HCT116 (cell line): Measurements from ENCODE around the gene SUGCT. TPM values are rescaled to one million over a fixed set of nuclear protein-coding genes. Genes with fewer than 3 reads are reported as not detected.

ENCODE experiments used
- ATAC-seq: fragments of 200-7000 bp; cut with Tn5 transposase; 2 replicates; pipeline ENCODE4 v1.9.1; 2020; ENCODE audit warnings: mild to moderate bottlenecking, moderate library complexity
- BruUV-seq: library from RNA; stranded (reverse); fragments of 400-500 nt; replicated peaks from 2 replicates; lab custom pipeline; 2021; lab: Mats Ljungman, UMichigan
- CTCF ChIA-PET: fragments of 300-600 bp; sonication (Branson Sonifier 250); formaldehyde crosslinking; loops from one replicate; lab custom pipeline; 2021; ENCODE audit warnings: antibody characterized with exemption; lab: Charles Lee
- POLR2A ChIA-PET: fragments of 300-600, 350-600 bp; sonication (Branson Sonifier 250); formaldehyde crosslinking; loops from one replicate; lab custom pipeline; 2021; ENCODE audit warnings: antibody characterized with exemption; lab: Charles Lee
- RAD21 ChIA-PET, 2 experiments: fragments of 300-600 bp; sonication (Branson Sonifier 250); formaldehyde crosslinking; loops; one replicate each; lab custom pipeline; 2023; ENCODE audit warnings: low total read pairs in 2 of 2; ENCODE audit not compliant: uncharacterized antibody in 2 of 2, unreplicated experiment in 2 of 2, low non-redundant PET in 1 of 2; lab: Charles Lee
- DNase-seq: peaks from one replicate; pipeline ENCODE4 v3.0.0-alpha.2; 2010; ENCODE audit warnings: low read depth, low spot score
- H2AFZ ChIP-seq: fragments of 200-600 bp; shearing (Covaris generic), sonication (generic); 2 replicates; pipeline ENCODE4 v1.6.1; 2017; ENCODE audit warnings: low read depth, mixed run types, mixed read lengths, antibody characterized with exemption, low read length; ENCODE audit not compliant: poor library complexity, severe bottlenecking
- H3K27ac ChIP-seq: 2 replicates; pipeline ENCODE4 v1.5.1; 2012; ENCODE audit warnings: low read depth, low read length
- H3K27me3 ChIP-seq: fragments of 200-600 bp; sonication (generic); 2 replicates; pipeline ENCODE4 v1.6.1; 2016; ENCODE audit warnings: mixed run types, low read length, mixed read lengths; ENCODE audit not compliant: insufficient read depth
- H3K36me3 ChIP-seq, 2 experiments: fragments of 200-500 bp in 1 of 2; fragments of 200-600 bp in 1 of 2; sonication (Bioruptor generic) in 1 of 2; sonication (generic) in 1 of 2; 2 replicates each; pipeline versions ENCODE4 v1.5.1 to v1.6.1; 2014 to 2016; ENCODE audit warnings: low read length in 2 of 2, inconsistent platforms in 1 of 2, mixed read lengths in 1 of 2, mixed run types in 1 of 2; ENCODE audit not compliant: insufficient read depth in 2 of 2, control insufficient read depth in 1 of 2
- H3K4me1 ChIP-seq, 2 experiments: fragments of 200-600 bp in 1 of 2; sonication (generic) in 1 of 2; 2 replicates each; pipeline versions ENCODE4 v1.5.1 to v1.6.1; 2012 to 2017; ENCODE audit warnings: low read length in 2 of 2, inconsistent platforms in 1 of 2, mild to moderate bottlenecking in 1 of 2, mixed read lengths in 1 of 2, mixed run types in 1 of 2, moderate library complexity in 1 of 2; ENCODE audit not compliant: insufficient read depth in 2 of 2, control insufficient read depth in 1 of 2
- H3K4me2 ChIP-seq: fragments of 200-600 bp; sonication (generic); 2 replicates; pipeline ENCODE4 v1.6.1; 2017; ENCODE audit warnings: mixed run types, low read length, mixed read lengths
- H3K4me3 ChIP-seq, 2 experiments: fragments of 200-600 bp in 1 of 2; sonication (generic) in 1 of 2; replicated peaks in 1 of 2; 2 replicates each; pipeline ENCODE4 v1.5.1; 2011 to 2016; ENCODE audit warnings: low read length in 2 of 2, control low read depth in 1 of 2, low read depth in 1 of 2, mild to moderate bottlenecking in 1 of 2, mixed read lengths in 1 of 2, mixed run types in 1 of 2
- H3K79me2 ChIP-seq: fragments of 200-600 bp; sonication (generic); 2 replicates; pipeline ENCODE4 v1.6.1; 2017; ENCODE audit warnings: mild to moderate bottlenecking, mixed run types, low read length, moderate library complexity, mixed read lengths; ENCODE audit not compliant: insufficient read depth
- H3K9ac ChIP-seq: fragments of 200-600 bp; sonication (generic); 2 replicates; pipeline ENCODE4 v1.6.1; 2016; ENCODE audit warnings: low read length, mixed read lengths
- H3K9me2 ChIP-seq: fragments of 200-600 bp; sonication (generic), shearing (Covaris generic); 2 replicates; pipeline ENCODE4 v1.6.1; 2017; ENCODE audit warnings: mixed run types, mild to moderate bottlenecking, moderate library complexity; ENCODE audit not compliant: insufficient read depth
- H3K9me3 ChIP-seq, 2 experiments: fragments of 200-500 bp in 1 of 2; fragments of 200-600 bp in 1 of 2; sonication (Bioruptor generic) in 1 of 2; sonication (generic) in 1 of 2; 2 replicates each; pipeline ENCODE4 v1.6.1; 2014 to 2017; ENCODE audit warnings: low read length in 2 of 2, mixed read lengths in 2 of 2, inconsistent platforms in 1 of 2, low read depth in 1 of 2, mild to moderate bottlenecking in 1 of 2, mixed run types in 1 of 2, moderate library complexity in 1 of 2; ENCODE audit not compliant: control insufficient read depth in 1 of 2, insufficient read depth in 1 of 2
- H4K20me1 ChIP-seq: fragments of 200-600 bp; sonication (generic), shearing (Covaris generic); 2 replicates; pipeline ENCODE4 v1.6.1; 2017; ENCODE audit warnings: mixed run types, mild to moderate bottlenecking, moderate library complexity; ENCODE audit not compliant: insufficient read depth
- EZH2 ChIP-seq: fragments of 200-600 bp; sonication (generic); IDR thresholded peaks from 2 replicates; pipeline ENCODE4 v1.6.1; 2017; ENCODE audit warnings: antibody characterized with exemption, mixed run types
- JUND ChIP-seq: IDR thresholded peaks from 2 replicates; pipeline ENCODE4 v1.6.1; 2012
- POLR2AphosphoS5 ChIP-seq: IDR thresholded peaks from 2 replicates; pipeline ENCODE4 v1.6.1; 2011; ENCODE audit warnings: mild to moderate bottlenecking, low read depth, low read length, moderate library complexity
- SIN3A ChIP-seq: IDR thresholded peaks from 2 replicates; pipeline ENCODE4 v1.6.1; 2012; ENCODE audit warnings: low read depth
- TCF7L2 ChIP-seq: IDR thresholded peaks from 2 replicates; pipeline ENCODE4 v1.7.0; 2011; ENCODE audit warnings: borderline replicate concordance, inconsistent platforms; ENCODE audit not compliant: insufficient read depth, insufficient read length; ENCODE audit errors: extremely low read depth
- ZFX ChIP-seq: fragments of 450-650 bp; IDR thresholded peaks from 2 replicates; pipeline ENCODE4 v1.6.1; 2017
- intact Hi-C: fragments of 100-400 bp; cut with micrococcal nuclease; formaldehyde crosslinking; loops from 2 replicates; pipeline ENCODE4 v1.10.0; 2022
- total RNA-seq: library from RNA; stranded (reverse); gene quantifications from one replicate; pipeline ENCODE4 v1.2.1, GENCODE V29; 2021; ENCODE audit not compliant: unreplicated experiment
- TF ChIP-seq, protein P1 (sequence below): IDR thresholded peaks from 2 replicates; pipeline ENCODE4 v1.6.1; 2012; ENCODE audit warnings: low read depth

Gene SUGCT
- total RNA-seq, 1 experiment from 2014 or later = 4.4 TPM

DNA sequence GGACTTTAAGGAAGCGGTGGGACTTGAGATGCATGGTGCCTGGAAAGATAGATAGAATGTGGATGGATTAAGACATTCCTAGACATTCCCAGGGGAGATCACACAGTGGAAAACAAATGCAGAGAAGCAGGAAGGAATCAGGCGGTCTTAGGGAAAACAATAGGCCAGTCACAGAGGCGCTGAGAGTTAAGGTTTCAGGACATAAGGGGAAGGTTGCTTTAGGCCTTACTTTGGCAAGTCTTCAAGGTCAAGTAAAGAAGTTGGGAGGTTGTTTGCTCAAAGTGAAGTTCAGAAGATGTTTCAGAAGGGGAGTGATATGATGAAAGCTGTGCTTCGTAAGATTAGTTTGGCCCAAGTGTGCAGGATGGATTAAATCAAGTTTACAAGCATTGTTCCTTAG is 109.4 kb downstream of the SUGCT start:
- Histone ChIP-seq H2AFZ (no peak overlapping the region), H3K79me2 (no peaks in the 10 kb centered on the region), H3K4me2 (no peak overlapping the region), H3K27ac (no peak overlapping the region), H3K36me3 (no peaks in the 10 kb centered on the region), H3K27me3 (no peaks in the 10 kb centered on the region), H3K9me3 (no peaks in the 10 kb centered on the region), H4K20me1 (no peaks in the 10 kb centered on the region), H3K4me1 (no peaks in the 10 kb centered on the region), H3K9me2 (no peaks in the 10 kb centered on the region), H3K4me3 (no peak overlapping the region), H3K9ac (no peak overlapping the region)
- ATAC-seq (no peak), DNase-seq (no peak)
- no TSS peak for BruUV-seq
- ChIA-PET CTCF (no interaction called here), POLR2A (no interaction called here), RAD21 (no interaction called here)
- intact Hi-C loops = no loop called here
- TF ChIP-seq TCF7L2 (no peak), ZFX (no peak), JUND (no peak), EZH2 (no peak), POLR2AphosphoS5 (no peak)
- TF ChIP-seq, protein P1, sequence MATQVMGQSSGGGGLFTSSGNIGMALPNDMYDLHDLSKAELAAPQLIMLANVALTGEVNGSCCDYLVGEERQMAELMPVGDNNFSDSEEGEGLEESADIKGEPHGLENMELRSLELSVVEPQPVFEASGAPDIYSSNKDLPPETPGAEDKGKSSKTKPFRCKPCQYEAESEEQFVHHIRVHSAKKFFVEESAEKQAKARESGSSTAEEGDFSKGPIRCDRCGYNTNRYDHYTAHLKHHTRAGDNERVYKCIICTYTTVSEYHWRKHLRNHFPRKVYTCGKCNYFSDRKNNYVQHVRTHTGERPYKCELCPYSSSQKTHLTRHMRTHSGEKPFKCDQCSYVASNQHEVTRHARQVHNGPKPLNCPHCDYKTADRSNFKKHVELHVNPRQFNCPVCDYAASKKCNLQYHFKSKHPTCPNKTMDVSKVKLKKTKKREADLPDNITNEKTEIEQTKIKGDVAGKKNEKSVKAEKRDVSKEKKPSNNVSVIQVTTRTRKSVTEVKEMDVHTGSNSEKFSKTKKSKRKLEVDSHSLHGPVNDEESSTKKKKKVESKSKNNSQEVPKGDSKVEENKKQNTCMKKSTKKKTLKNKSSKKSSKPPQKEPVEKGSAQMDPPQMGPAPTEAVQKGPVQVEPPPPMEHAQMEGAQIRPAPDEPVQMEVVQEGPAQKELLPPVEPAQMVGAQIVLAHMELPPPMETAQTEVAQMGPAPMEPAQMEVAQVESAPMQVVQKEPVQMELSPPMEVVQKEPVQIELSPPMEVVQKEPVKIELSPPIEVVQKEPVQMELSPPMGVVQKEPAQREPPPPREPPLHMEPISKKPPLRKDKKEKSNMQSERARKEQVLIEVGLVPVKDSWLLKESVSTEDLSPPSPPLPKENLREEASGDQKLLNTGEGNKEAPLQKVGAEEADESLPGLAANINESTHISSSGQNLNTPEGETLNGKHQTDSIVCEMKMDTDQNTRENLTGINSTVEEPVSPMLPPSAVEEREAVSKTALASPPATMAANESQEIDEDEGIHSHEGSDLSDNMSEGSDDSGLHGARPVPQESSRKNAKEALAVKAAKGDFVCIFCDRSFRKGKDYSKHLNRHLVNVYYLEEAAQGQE = no peak

DNA sequence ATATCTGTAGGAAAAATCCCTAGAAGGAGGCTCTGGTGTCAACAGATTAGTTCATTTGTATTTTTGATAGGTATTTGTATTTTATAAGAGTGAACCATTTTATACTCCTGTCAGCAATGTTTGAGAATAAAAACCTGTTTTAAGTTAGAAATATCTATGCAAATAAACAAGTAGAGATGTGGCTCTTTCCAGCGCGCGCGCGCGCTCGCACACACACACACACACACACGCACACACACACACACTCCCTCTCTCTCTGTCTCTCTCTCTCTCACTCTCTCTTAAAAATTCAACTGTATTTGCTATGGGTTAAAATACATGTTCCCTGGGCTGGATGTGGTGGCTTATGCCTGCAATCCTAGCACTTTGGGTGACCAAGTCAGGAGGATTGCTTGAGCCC is 113.9 kb downstream of the SUGCT start:
- no peaks in the 10 kb centered on the region for H3K36me3 ChIP-seq
- ChIA-PET RAD21 (no interaction called here), POLR2A (no interaction called here)
- no peak overlapping the region for H3K4me3 ChIP-seq
- no peak overlapping the region for H3K9ac ChIP-seq
- H2AFZ ChIP-seq = no peak overlapping the region
- H4K20me1 ChIP-seq = no peaks in the 10 kb centered on the region
- H3K27ac ChIP-seq = no peak overlapping the region
- DNase-seq = no peak
- no peaks in the 10 kb centered on the region for H3K4me1 ChIP-seq
- no peak overlapping the region for H3K4me2 ChIP-seq
- H3K27me3 ChIP-seq = no peaks in the 10 kb centered on the region
- H3K79me2 ChIP-seq = no peaks in the 10 kb centered on the region
- intact Hi-C loops = no loop called here
- no TSS peak for BruUV-seq
- TF ChIP-seq TCF7L2 (no peak), SIN3A (no peak), ZFX (no peak)
- TF ChIP-seq, all 23 proteins: peak for 0
- ATAC-seq = no peak
- CTCF ChIA-PET = no interaction called here
- Histone ChIP-seq H3K9me3 (no peaks in the 10 kb centered on the region), H3K9me2 (no peaks in the 10 kb centered on the region)
